HG03460 (cell line): Measurements from ENCODE around the gene PRR7.

Experiments
- ATAC-seq: cut with Tn5 transposase; IDR thresholded peaks from one replicate; pipeline ENCODE4 v1.9.1; 2021; ENCODE audit not compliant: unreplicated experiment

The PRR7 gene

DNA sequence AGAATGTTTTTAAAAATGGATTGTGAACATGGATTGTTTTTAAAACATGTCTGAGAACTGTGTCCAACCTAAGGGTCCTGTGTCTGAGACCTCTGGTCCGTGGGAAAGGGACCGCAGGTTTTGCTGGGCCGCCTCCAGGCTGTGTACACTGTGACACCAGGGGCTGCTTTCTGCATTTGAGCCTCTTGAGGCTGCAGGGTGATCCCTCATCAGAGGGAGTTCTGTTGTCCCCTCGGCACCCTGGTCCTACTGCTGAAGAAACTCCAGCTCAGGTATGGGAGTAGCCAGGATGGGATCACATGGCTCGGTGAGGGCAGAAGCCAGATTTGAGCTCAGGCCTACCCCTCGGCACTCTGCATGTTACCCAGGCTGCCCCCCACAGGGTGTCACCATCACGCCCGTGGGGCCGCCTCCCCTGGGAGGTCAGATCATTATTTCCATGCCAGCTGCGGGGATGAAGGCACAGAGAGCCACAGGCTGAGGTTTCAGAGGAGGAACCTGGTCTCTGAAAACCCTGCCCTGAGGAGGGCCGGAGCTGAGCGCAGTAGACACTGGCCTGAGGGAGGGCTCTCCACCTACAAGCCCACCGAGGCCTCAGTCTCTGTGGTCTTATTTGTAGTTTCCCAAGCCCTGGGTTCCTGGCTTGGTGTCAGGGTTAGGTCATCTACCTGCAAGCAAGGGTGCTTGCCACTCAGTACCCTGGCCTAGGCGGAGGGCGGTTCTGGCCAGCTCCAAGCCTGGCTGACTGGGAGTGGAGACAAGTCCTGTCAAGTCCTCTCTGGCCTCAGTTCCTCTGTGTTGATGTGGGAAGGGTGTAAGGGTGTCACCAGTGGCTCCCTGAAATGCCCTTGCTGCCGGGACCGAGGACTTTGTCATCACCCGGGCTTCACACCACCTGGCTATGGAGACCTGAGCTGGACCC, 2.8 kb downstream of the PRR7 start:
- ATAC-seq = no peak

DNA sequence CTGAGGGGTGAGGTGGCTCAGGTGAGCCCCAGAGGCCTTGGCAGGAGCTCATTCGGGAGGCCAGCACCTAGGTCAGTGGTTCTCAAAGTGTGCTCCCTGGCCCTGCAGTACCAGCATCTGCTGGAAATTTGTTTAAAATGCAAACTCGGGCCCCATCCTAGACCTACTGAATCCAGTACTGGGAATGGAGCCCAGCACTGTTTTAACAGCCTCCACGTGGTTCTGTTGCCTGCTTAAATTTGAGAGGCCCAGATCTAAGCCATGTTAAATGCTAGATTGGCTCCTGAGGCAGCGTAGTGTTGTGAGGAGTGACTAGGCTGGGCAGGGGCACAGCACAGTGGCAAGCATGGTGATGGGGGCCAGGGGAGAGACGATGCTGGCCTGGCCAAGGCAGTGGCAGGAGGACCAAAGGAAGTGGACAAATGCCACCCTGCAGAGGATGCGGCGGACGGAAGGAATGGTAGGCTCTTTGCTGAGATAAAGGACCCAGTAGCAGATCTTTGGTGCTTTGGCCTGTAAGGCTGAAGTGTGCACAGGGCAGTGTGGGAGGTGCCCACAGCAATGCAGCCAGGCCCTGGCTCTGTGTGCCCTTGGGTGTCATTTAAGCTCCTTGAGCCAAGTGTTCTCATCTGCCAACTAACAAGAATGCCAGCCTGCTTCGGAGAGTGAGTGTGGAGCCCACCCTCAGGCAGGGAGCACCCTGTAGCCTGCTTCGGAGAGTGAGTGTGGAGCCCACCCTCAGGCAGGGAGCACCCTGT, 4.2 kb downstream of the PRR7 start:
- ATAC-seq = no peak

DNA sequence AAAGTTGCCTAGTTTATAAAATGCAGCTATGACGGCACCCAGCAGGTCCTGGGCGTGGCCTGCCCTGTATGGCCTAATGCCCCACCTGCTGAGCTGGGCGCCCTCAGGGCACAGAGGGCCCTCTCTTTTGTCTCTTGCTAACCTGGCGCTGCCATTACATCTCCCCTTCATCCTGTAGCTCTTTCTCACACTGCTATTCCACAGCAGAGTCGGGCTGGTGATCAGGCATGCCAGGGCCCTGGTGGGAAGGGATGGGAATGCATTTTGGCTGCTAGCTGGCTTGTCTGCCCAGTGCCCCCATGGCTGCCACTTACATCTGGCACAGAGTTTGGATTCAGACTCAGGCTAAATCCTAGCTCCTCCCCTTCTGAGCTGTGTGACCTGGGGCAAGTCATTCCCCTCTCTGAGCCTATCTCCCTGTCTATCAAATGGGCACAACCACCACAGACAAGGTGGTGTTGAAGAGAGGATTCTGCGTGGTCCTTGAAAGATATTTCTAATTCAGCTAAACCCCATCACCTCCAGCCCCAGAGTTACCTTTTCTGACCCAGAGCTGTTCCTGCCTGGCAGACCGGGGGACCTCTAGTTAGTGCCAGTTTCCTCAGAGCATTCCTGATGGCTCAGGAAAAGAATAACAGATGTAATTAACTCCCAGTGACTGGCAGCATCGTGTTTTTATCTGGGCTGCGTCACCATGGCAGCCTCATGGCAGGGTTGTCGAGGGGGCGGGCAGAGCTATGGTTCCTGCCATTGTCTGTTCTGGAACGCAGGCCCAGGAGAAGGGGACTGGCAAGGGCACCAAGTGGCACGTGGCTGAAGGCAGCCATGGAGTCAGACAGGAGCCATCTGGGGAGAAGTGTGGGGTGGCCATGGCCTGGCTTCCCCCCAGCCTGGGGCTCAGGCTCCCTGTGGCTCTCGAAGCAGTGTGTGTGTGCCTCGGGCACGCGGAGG, 6.3 kb downstream of the PRR7 start:
- ATAC-seq = no peak

DNA sequence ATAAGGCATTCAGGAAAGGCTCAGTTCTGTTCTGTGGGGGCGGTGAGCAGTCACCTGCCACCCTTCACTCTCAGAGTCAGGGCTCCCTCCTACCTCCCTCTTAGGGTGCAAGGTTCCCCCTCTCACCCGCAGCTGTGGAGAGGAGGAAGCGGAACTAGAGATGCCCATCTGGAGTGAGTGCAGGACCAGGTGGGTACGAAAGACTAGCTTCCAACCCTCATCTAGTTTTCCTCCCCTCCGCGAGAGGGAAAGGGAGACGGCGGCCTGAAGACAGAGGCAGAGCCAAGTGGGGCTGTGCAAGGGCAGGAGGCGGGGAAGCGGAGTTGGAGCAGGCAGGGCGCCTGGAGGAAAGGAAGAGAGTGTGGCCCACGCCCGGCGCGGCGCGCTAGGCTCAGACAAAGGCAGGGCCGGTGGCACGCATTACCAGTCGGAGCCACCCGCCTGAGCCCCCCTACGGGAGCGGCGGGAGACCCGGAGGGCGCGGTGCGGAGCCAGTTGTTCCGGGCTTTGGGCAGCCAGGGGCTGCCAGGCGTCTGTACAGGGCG, 7.3 kb downstream of the PRR7 start:
- no peak for ATAC-seq

DNA sequence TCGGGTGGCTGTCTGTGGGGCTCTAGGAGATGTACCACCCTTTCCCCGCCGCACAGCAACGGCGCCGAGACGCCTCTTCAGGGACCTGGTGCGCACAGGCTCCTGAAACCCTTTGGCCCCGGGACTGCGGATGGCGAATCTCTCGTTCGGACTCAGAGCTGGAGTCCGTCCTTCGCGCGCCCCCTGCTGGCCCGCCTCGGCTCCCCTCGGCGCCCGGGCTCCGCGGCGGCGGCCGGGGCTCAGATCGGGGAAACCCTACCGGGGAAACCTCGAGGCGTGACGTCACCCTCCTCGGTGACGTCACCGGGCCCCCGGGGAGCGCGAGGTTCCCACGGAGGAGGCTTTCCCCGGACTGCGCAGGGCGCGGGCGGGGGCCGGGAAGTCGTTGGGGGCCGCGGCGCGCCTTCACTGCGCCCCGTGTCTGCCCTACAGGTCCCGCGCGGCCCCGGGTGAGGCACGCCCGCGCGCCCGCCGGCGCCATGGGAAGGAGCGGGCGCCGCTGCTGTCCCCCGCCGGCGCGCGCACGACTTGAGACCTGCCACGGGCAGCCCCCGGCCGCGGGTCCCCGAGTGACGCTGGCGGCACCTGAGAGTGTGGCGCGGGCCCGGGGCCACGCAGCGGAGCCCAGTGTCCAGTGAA, 7.9 kb downstream of the PRR7 start:
- peak; percentile 44 for ATAC-seq

DNA sequence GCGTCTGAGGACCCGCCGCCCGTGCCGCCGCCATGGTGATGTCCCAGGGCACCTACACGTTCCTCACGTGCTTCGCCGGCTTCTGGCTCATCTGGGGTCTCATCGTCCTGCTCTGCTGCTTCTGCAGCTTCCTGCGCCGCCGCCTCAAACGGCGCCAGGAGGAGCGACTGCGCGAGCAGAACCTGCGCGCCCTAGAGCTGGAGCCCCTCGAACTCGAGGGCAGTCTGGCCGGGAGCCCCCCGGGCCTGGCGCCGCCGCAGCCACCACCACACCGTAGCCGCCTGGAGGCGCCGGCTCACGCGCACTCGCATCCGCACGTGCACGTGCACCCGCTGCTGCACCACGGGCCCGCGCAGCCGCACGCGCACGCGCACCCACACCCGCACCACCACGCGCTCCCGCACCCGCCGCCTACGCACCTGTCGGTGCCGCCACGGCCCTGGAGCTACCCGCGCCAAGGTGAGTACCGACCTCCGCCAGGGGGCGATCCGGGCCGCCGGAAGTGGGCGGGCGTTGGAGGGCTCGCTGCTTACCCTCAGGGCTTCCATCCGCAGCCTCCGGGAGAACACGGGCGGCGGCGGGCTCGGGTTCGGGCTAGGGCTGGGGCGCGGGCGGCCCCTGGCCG, 8.5 kb downstream of the PRR7 start:
- peak; percentile 51 for ATAC-seq

DNA sequence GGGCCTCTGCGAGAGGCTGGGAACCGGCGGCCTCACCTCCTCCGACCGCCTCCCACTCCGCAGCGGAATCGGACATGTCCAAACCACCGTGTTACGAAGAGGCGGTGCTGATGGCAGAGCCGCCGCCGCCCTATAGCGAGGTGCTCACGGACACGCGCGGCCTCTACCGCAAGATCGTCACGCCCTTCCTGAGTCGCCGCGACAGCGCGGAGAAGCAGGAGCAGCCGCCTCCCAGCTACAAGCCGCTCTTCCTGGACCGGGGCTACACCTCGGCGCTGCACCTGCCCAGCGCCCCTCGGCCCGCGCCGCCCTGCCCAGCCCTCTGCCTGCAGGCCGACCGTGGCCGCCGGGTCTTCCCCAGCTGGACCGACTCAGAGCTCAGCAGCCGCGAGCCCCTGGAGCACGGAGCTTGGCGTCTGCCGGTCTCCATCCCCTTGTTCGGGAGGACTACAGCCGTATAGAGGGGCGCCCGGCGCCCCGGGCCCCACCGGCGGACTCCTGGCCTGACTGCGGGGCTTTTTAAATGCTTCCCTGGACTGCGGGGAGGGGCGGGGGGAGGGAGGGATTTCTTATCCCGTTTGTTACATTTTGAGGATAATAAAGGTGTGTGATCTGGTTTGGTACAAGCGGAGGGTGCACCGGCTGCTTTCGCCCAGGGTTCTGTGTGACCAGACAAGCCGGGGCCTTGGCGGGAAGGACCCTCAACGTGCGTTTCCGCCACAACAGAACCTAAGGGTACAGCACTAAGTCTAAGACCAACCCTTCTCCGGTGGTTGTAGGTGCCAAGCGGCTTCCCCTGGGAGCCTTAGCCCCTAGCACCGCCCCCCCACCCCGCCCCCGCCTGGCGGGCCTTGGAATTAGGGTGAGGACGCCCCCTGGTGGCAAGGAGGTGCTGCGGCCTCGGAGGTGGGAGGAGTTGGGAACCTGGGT, 9.3 kb downstream of the PRR7 start:
- ATAC-seq = peak; percentile 16

DNA sequence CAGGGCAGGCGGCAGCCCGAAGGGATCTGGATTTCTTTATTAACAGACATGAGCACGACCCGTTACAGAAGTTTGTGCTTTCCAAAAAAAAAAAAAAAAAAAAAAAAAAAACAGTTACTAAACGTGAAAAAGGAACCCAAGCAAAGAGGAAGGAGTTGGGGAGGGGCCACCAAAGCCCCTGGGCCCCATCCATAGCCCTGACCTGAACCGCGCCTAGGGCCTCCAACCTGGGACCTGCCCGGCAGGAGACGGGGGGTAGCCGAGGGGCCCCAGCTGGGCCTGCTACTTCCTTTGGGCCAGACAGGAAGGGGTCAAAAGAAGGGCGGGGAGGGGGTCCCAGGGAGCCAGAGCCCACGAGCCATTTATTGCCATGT, 10.0 kb downstream of the PRR7 start:
- no peak for ATAC-seq

DNA sequence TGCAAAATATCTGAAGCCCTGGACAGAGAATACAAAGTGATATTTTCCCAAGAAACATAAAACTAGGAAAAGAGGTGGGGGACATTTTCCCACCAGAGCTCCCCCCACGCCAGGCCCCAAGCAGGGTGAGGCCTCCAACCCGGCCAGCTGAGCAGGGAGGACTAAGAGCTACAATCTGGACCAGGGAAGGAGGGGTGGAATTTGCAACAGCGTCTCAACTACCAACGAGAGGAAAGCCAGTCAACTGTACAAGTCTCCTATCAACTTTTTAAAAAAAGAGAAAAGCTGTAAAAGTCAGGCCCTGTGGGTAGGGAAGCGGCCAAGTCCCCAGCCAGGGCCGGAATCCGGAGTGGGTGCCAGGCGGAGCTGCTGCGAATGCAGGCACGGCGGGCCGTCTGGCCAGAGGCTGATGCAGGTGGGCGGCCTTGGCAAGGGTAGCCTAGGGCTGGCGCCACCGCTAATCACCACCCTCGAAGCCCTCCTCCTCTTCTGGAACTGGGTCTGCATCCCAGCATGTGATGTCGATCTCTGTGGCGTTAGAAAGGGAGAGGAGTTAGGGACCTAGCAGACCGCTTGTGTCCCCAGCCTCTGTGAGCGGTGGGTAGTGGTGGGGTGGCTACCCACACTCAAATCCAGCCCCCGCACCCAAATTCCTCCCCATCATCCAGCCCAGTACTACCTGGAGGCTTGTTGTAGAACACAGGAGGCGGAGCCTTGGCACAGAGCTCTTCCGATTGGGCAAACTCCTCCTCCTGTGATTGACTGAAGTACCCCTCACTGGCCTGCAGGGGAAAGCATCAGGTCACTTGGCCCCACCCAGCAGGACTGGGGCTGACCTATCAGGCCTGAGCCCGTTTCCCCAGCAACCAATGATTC, 10.6 kb downstream of the PRR7 start:
- ATAC-seq = peak; percentile 34

DNA sequence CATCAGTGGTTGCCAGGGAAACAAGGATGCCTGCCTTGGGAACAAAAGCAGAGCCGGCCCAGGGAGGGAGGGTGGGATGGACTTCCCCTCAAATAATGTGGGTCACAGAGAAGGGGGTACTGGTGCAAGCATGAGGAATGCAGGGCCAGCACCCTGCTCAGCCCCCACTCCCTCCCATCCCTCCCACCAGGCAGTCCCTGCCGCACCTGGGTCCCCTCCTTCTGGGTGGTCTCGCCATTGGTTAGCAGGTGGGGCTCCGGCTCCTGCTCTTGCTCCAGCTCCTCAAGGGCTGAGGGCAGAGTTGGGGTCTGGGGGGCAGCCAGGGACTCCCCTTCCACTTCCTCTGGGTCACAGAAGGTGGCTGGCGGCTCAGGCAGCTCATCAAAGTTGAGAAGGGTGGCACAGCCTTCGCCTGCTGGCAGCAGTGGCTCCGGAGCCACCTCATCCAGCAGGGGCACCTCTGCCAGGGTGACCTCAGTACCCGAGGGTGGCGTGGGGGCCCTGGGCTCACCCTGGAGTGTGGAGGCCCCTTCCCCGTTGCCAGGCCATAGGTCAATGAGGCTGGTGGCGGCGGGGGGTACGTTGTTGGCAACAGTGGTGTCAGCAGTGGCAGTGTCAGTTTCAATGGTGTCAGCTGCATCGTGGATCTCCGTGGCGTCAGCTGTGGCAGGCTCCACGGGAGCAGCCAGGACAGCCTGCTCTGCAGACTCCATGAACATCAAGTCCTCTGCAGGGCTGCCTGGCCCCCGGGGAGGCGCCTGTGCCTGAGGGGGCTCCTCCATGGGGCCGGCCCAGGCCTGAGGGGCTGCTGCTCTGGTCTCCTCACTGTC, 11.5 kb downstream of the PRR7 start:
- no peak for ATAC-seq

DNA sequence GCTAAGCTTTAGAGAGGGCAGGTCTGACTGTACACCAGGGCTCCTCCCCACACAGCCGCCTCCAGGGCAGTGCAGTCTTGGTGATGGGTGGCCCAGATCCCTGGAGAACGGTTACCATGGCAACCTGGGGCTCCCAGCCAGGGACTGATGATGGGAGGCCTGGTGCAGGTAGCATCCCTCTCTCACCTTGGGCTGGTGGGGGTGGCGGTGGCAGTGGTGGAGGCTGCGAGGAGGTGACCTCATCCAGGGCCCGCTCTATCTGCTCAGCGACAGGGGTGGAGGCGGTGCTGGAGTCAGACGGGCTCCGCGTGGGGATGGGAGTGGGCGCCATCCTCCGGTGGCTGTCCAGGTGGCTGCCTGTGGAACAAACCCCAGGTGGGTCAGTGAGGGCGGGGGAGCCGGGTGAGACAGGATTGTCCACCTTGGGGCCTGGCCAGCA, 12.3 kb downstream of the PRR7 start:
- no peak for ATAC-seq

DNA sequence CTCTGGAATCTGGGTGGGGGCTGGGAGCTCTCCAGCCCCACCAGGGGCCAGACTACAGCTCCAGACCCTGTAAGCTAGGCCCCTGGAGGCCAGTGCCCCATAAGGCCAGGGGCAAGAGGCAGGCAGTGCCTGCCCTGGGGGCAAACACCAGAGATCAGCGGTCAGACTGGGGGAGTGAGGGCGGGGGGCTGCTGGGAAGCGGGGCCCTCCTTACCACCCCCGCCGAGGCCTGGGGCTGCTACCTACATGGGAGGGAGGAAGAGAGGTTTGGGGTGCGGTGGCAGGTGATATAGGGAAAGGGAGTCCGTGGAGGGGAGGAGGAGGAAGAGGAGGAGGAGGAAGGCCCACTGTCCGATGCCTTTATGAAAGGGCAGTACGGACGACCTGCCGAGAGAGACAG, 12.7 kb downstream of the PRR7 start:
- no peak for ATAC-seq

DNA sequence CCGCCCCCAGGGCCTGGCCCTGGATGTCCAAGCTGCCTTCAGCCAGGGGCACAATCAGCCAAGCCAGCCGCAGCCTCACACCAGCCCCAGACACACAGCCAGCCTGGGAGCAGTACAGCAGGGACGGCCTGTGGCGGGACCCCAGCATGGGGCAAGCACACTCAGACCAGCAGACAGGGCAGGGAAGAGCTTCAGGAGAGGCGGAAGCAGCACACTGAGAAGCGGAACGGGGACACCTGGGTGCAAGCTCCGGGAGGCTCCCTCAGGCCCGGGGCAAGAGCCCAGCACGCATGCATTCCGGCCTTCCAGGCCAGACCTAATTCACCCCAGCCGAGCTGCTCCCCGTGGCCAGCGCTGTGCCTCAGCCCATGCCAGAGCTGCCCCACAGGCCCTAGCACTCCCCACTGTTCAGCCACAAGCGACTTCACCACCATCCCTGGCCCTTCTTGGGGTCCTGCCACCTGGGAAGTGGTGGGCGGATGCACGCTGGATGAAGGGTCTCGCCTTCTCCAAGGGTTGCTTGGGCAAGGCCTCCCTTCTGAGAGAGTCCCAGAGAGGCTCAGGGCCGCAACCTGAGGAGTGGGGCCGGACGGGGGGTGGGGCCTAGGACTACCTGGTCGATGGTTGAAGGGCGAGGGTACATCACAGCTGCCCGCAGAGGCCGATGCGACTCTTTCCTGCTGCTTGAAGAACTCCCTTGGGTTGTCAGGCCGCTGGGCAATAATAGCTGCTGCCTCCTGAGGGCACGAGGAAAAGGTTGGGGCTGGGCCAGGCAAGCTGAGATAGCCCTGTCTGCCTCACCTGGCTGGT, 13.4 kb downstream of the PRR7 start:
- ATAC-seq = no peak

DNA sequence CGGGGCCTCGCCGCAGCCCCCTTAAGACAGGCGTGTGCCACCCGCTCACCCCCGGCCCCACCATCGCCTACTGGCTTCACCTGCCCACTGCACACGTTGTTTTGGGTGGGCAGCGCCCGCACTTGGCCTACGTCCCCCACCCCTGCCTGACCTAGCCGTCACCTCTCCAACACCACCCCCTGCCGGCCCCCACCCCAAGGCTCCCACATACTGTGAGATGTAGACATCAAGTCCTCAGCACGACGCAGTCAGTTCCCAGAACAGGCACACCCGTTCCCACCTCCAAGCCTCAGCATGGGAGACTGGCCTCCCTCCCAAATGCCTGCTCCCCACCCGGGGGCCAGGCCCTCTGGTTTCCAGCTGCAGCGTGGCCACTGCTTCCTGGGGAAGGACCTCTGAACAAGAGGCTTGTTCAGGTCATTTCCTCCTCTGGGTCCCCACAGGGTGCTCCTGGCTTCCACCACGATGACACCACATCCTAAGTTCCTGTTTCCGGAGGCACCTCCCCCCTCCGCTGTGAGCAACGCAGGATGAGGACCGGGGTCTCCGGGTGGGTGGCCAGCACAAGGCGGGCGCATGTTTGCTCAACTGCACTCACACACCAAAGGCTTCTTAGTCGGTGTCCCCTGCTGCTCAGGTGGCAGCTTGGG, 15.5 kb downstream of the PRR7 start:
- no peak for ATAC-seq

DNA sequence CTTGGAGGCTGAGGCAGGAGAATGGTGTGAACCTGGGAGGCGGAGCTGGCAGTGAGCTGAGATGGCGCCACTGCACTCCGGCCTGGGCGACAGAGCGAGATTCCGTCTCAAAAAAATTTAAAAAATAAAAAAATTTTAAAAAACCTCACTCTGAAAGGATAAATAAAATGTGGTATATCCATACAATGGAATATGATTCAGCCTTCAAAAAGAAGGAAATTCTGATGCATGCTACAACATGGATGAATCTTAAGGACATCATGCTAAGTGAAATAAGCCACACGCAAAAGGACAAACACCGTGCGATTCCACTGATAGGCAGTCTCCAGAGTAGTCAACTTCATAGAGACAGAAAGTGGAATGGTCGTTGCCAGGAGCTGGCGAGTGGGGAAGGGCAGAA, 18.4 kb downstream of the PRR7 start:
- no peak for ATAC-seq

DNA sequence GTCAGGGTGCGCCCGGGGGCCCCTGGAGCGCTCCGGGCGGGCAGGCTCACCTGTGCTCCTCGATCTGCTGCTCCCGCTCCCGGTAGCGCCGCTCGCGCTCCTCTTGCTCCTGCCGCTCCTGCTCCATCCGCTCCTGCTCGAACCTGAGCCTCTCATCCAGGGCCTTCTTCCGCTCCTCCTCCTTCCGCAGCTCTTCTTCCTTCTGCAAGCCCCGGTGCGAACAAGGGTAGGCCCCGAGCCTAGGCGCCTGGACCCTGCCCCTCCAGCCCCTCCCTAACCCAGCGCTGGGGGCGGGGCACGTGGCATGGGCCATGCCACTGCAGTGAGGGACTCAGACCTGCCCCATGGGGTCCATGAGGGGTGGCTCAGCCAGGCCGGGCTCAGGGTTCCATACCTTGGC, 20.2 kb downstream of the PRR7 start:
- ATAC-seq = no peak
